ENCODE data around the gene ALAS1. TPM values are rescaled to one million over a fixed set of nuclear protein-coding genes. Genes with fewer than 3 reads are reported as not detected.

The ALAS1 gene
- total RNA-seq, 1 experiment from 2014 or later, result 53.1 TPM

DNA sequence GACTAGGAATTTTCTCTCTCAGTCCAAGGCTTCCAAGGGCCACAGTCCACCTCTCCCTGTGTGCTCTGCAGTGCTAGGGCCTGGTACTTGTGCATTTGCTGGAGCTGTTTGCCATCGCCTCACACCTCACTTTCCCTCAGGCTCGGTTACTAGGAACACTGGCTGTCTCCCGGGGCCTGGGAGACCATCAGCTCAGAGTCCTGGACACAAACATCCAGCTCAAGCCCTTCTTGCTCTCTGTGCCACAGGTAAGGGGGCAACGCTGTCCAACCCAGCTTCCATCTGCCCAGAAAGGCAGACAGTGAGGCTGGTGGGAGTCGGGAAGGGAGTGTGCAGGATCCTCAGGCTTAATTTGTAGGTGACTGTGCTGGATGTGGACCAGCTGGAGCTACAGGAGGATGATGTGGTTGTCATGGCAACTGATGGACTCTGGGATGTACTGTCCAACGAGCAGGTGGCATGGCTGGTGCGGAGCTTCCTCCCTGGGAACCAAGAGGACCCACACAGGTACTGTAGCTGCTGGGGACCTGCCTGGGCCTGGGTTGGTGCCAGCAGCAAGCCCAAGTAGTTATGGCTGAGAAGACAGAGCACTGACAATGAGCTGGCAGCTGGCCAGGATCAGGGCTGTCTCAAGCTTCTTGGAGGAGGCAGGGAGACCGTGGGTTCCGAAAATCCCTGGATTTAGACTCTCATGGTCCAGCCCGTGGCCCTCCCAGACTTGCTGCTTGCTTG, 51.0 kb downstream of the ALAS1 start:
- Histone ChIP-seq H3K9me3 (no peaks in the 10 kb centered on the region), H3K4me1 (peaks cover 9% of the 10 kb centered on the region), H3K4me3 (ENCODE audit: low read depth, low read length) (no peak overlapping the region), H3K27me3 (replicated peaks; ENCODE audit: control insufficient read depth, insufficient read depth, low read length) (no peaks in the 10 kb centered on the region), H3K36me3 (ENCODE audit: control insufficient read depth, insufficient read depth, low read length) (peaks cover 3% of the 10 kb centered on the region)
- DNase-seq, result no peak
- no peak overlapping the region for H3K4me3 Mint-ChIP-seq (ENCODE audit: unreplicated experiment)
- TF ChIP-seq, protein P1, sequence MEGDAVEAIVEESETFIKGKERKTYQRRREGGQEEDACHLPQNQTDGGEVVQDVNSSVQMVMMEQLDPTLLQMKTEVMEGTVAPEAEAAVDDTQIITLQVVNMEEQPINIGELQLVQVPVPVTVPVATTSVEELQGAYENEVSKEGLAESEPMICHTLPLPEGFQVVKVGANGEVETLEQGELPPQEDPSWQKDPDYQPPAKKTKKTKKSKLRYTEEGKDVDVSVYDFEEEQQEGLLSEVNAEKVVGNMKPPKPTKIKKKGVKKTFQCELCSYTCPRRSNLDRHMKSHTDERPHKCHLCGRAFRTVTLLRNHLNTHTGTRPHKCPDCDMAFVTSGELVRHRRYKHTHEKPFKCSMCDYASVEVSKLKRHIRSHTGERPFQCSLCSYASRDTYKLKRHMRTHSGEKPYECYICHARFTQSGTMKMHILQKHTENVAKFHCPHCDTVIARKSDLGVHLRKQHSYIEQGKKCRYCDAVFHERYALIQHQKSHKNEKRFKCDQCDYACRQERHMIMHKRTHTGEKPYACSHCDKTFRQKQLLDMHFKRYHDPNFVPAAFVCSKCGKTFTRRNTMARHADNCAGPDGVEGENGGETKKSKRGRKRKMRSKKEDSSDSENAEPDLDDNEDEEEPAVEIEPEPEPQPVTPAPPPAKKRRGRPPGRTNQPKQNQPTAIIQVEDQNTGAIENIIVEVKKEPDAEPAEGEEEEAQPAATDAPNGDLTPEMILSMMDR (IDR thresholded peaks at IDR 0.05; ENCODE audit: insufficient read depth in 1 of 2, low read depth in 1 of 2, low read length in 1 of 2, severe bottlenecking in 1 of 2, unreplicated experiment in 1 of 2), result no peak
- H3K9me3 Mint-ChIP-seq (ENCODE audit: unreplicated experiment), result no peaks in the 10 kb centered on the region
- ChIA-PET CTCF (interaction anchor here (1.1 to 1.6 kb wide), 2 partner anchors 10 to 41 kb away, joined by 4 read pairs; partner anchors contain the start of gene TWF2), POLR2A (interaction anchor here (1.2 kb wide), 1 partner anchor 30 kb away, joined by 3 read pairs; the partner anchor contains the start of gene WDR82)
- no TSS peak for BruUV-seq (replicated peaks)
- H3K27me3 Mint-ChIP-seq (ENCODE audit: insufficient read depth, unreplicated experiment), result no peaks in the 10 kb centered on the region
- no peak overlapping the region for H3K27ac Mint-ChIP-seq (ENCODE audit: unreplicated experiment)
- H3K4me1 Mint-ChIP-seq (ENCODE audit: low read depth, unreplicated experiment), result no peaks in the 10 kb centered on the region
- intact Hi-C loops (cut with micrococcal nuclease; ENCODE audit: unreplicated experiment), result no loop called here
- peaks cover 87% of the 10 kb centered on the region for H3K36me3 Mint-ChIP-seq (ENCODE audit: insufficient read depth, unreplicated experiment)

DNA sequence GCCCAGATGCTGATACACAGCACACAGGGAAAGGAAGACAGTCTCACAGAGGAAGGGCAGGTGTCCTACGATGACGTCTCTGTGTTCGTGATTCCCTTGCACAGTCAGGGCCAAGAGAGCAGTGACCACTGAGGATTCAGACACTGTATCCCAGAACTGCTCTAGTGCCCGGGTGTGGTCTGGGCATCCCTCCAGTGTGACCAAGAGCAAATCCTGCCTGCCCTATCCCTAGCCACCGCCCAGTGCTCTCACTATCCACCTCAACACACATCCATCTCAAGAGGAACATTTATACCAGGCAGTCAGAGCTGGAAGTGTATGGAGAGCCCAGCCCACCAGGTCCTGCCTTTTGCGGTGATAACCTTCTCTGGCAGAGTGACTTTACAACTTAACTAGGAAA, 51.7 kb downstream of the ALAS1 start:
- CTCF ChIA-PET, result interaction anchor here (1.1 kb wide), 1 partner anchor 40 kb away, joined by 4 read pairs; no protein-coding TSS in a partner anchor
- no peak overlapping the region for H3K4me3 Mint-ChIP-seq (ENCODE audit: unreplicated experiment)
- H3K27me3 Mint-ChIP-seq (ENCODE audit: insufficient read depth, unreplicated experiment), result no peaks in the 10 kb centered on the region
- Histone ChIP-seq H3K27me3 (replicated peaks; ENCODE audit: control insufficient read depth, insufficient read depth, low read length) (no peaks in the 10 kb centered on the region), H3K36me3 (ENCODE audit: control insufficient read depth, insufficient read depth, low read length) (peaks cover 3% of the 10 kb centered on the region), H3K4me3 (ENCODE audit: low read depth, low read length) (no peak overlapping the region), H3K4me1 (peaks cover 5% of the 10 kb centered on the region), H3K9me3 (no peaks in the 10 kb centered on the region)
- TF ChIP-seq, protein P1 (IDR thresholded peaks at IDR 0.05; ENCODE audit: insufficient read depth in 1 of 2, low read depth in 1 of 2, low read length in 1 of 2, severe bottlenecking in 1 of 2, unreplicated experiment in 1 of 2), result no peak
- no peaks in the 10 kb centered on the region for H3K9me3 Mint-ChIP-seq (ENCODE audit: unreplicated experiment)
- no TSS peak for BruUV-seq (replicated peaks)
- DNase-seq, result no peak
- POLR2A ChIA-PET, result interaction anchor here (1.2 kb wide), 1 partner anchor 29 kb away, joined by 3 read pairs; the partner anchor contains the start of gene WDR82
- intact Hi-C loops (cut with micrococcal nuclease; ENCODE audit: unreplicated experiment), result no loop called here
- H3K36me3 Mint-ChIP-seq (ENCODE audit: insufficient read depth, unreplicated experiment), result peaks cover 94% of the 10 kb centered on the region
- no peak overlapping the region for H3K27ac Mint-ChIP-seq (ENCODE audit: unreplicated experiment)
- H3K4me1 Mint-ChIP-seq (ENCODE audit: low read depth, unreplicated experiment), result no peaks in the 10 kb centered on the region

DNA sequence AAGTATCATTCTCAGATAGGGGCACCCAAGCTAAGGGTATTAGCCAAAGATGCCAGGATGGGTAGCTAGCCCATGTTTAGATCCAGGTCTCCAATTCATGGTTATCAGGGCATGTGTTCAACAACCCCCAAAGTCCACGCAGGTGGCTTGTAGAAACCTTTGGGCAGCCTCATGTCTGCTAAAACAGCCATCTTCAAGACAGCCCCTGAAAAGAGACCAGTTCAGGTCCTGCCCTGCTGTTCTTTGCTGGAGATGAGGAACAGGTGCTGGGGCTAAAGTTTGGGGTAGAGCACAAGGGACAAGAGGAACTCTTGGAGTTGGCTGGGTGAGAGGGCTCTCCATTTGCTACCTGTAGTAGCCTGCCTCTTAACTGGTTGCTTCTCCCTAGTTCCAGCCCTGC, 52.2 kb downstream of the ALAS1 start:
- H3K36me3 Mint-ChIP-seq (ENCODE audit: insufficient read depth, unreplicated experiment), result peaks cover 96% of the 10 kb centered on the region
- peaks cover 1% of the 10 kb centered on the region for H3K4me1 ChIP-seq
- no TSS peak for BruUV-seq (replicated peaks)
- H3K4me3 Mint-ChIP-seq (ENCODE audit: unreplicated experiment), result no peak overlapping the region
- H3K36me3 ChIP-seq (ENCODE audit: control insufficient read depth, insufficient read depth, low read length), result peaks cover 3% of the 10 kb centered on the region
- H3K9me3 Mint-ChIP-seq (ENCODE audit: unreplicated experiment), result no peaks in the 10 kb centered on the region
- H3K27me3 Mint-ChIP-seq (ENCODE audit: insufficient read depth, unreplicated experiment), result no peaks in the 10 kb centered on the region
- intact Hi-C loops (cut with micrococcal nuclease; ENCODE audit: unreplicated experiment), result no loop called here
- no peak overlapping the region for H3K27ac Mint-ChIP-seq (ENCODE audit: unreplicated experiment)
- ChIA-PET POLR2A (no interaction called here), CTCF (no interaction called here)
- TF ChIP-seq, protein P1 (IDR thresholded peaks at IDR 0.05; ENCODE audit: insufficient read depth in 1 of 2, low read depth in 1 of 2, low read length in 1 of 2, severe bottlenecking in 1 of 2, unreplicated experiment in 1 of 2), result no peak
- H3K27me3 ChIP-seq (replicated peaks; ENCODE audit: control insufficient read depth, insufficient read depth, low read length), result no peaks in the 10 kb centered on the region
- H3K4me1 Mint-ChIP-seq (ENCODE audit: low read depth, unreplicated experiment), result no peaks in the 10 kb centered on the region
- DNase-seq, result no peak
- H3K9me3 ChIP-seq, result no peaks in the 10 kb centered on the region
- H3K4me3 ChIP-seq (ENCODE audit: low read depth, low read length), result no peak overlapping the region

Data from Caco-2 (cell line).